Measurements from ENCODE around the gene HBD. TPM values are rescaled to one million over a fixed set of nuclear protein-coding genes. Genes with fewer than 3 reads are reported as not detected.
A peak's percentile ranks its signal among the peaks of the same experiment; 100 is the strongest.

Gene HBD
- total and polyA plus RNA-seq, 9 of the 15 experiments (the other 6 are each of a cell fraction or from before 2014, with no cell fraction given): 11.8 to 169 (median 36.0) TPM

GRCh38 chr11:5235364-5236095 lies 1.2 kb upstream of the HBD start (continued):
- TF ChIP-seq, protein P1, sequence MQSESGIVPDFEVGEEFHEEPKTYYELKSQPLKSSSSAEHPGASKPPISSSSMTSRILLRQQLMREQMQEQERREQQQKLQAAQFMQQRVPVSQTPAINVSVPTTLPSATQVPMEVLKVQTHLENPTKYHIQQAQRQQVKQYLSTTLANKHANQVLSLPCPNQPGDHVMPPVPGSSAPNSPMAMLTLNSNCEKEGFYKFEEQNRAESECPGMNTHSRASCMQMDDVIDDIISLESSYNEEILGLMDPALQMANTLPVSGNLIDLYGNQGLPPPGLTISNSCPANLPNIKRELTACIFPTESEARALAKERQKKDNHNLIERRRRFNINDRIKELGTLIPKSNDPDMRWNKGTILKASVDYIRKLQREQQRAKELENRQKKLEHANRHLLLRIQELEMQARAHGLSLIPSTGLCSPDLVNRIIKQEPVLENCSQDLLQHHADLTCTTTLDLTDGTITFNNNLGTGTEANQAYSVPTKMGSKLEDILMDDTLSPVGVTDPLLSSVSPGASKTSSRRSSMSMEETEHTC (IDR thresholded peaks at IDR 0.05): no peak
- no peak for TF ChIP-seq ZNF280B (CRISPR knock-in tag; IDR thresholded peaks at IDR 0.05)
- no peak for TF ChIP-seq ETV6 (IDR thresholded peaks at IDR 0.05; ENCODE audit: borderline replicate concordance in 1 of 2, low read depth in 2 of 2, low read length in 1 of 2)
- TF ChIP-seq ETV6 (CRISPR knock-in tag; IDR thresholded peaks at IDR 0.05; ENCODE audit: borderline replicate concordance): no peak
- TF ChIP-seq RFX7 (CRISPR knock-in tag; IDR thresholded peaks at IDR 0.05): no peak
- TF ChIP-seq NONO (IDR thresholded peaks at IDR 0.05; ENCODE audit: low read depth in 2 of 2, low read length in 1 of 2): no peak
- TF ChIP-seq BHLHE40 (IDR thresholded peaks at IDR 0.05; ENCODE audit: low read length): no peak
- no peak for TF ChIP-seq ZNF311 (CRISPR knock-in tag; IDR thresholded peaks at IDR 0.05)
- no peak for TF ChIP-seq ILK (tag; IDR thresholded peaks at IDR 0.05; ENCODE audit: borderline replicate concordance, low read depth)
- TF ChIP-seq SRSF9 (IDR thresholded peaks at IDR 0.05; ENCODE audit: borderline replicate concordance, low read depth, low read length): no peak
- TF ChIP-seq THRAP3 (IDR thresholded peaks at IDR 0.05; ENCODE audit: borderline replicate concordance): no peak
- TF ChIP-seq JUNB (CRISPR knock-in tag; conservative IDR thresholded peaks at IDR 0.05): no peak
- TF ChIP-seq ZBTB1 (CRISPR knock-in tag; IDR thresholded peaks at IDR 0.05; ENCODE audit: borderline replicate concordance, low read depth): no peak
- no peak for TF ChIP-seq NFXL1 (CRISPR knock-in tag; IDR thresholded peaks at IDR 0.05)
- no peak for TF ChIP-seq TFAM (CRISPR knock-in tag; conservative IDR thresholded peaks at IDR 0.05)
- TF ChIP-seq, protein P2, sequence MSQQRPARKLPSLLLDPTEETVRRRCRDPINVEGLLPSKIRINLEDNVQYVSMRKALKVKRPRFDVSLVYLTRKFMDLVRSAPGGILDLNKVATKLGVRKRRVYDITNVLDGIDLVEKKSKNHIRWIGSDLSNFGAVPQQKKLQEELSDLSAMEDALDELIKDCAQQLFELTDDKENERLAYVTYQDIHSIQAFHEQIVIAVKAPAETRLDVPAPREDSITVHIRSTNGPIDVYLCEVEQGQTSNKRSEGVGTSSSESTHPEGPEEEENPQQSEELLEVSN (IDR thresholded peaks at IDR 0.05; ENCODE audit: borderline replicate concordance in 1 of 2, extremely low read depth in 1 of 2, insufficient read depth in 1 of 2, insufficient read length in 1 of 2, low read depth in 1 of 2, low read length in 1 of 2, poor library complexity in 1 of 2, severe bottlenecking in 1 of 2): no peak
- TF ChIP-seq ZNF639 (CRISPR knock-in tag; conservative IDR thresholded peaks at IDR 0.05 in 1 of 2, IDR thresholded peaks at IDR 0.05 in 1 of 2): 0 out of 4 replicates have a peak, but pooled peaks of 1 of the 2 experiments have one; percentile 7
- TF ChIP-seq, protein P3, sequence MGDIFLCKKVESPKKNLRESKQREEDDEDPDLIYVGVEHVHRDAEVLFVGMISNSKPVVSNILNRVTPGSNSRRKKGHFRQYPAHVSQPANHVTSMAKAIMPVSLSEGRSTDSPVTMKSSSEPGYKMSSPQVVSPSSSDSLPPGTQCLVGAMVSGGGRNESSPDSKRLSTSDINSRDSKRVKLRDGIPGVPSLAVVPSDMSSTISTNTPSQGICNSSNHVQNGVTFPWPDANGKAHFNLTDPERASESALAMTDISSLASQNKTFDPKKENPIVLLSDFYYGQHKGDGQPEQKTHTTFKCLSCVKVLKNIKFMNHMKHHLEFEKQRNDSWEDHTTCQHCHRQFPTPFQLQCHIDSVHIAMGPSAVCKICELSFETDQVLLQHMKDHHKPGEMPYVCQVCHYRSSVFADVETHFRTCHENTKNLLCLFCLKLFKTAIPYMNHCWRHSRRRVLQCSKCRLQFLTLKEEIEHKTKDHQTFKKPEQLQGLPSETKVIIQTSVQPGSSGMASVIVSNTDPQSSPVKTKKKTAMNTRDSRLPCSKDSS (IDR thresholded peaks at IDR 0.05; ENCODE audit: low read depth, partially characterized antibody): no peak
- TF ChIP-seq POLR2AphosphoS2 (IDR thresholded peaks at IDR 0.05; ENCODE audit: low read length): no peak

Data from K562 (cell line).